ENCODE measurements around the gene PRLH.

GRCh38 chr2:237567276-237568029, 1.1 kb downstream of the PRLH start:
- TF ChIP-seq EHMT2 (IDR thresholded peaks at IDR 0.05; ENCODE audit: borderline replicate concordance, low read depth, low read length) (no peak), ZBTB33 (CRISPR knock-in tag; IDR thresholded peaks at IDR 0.05) (no peak), DRAP1 (CRISPR knock-in tag; IDR thresholded peaks at IDR 0.05) (no peak), TBP (CRISPR knock-in tag; IDR thresholded peaks at IDR 0.05) (no peak), CEBPB (IDR thresholded peaks at IDR 0.05; ENCODE audit: borderline replicate concordance, low read depth, low read length) (no peak)
